Stimulated activated naive CD4-positive, alpha-beta T cell treated with Interleukin-2 at 50 U/mL for 16 hours (primary cell): ENCODE measurements around the gene KATNB1.
"Not testable (repeated sequence)": the region's sequence is repeated elsewhere in the genome, so short reads cannot be mapped to it uniquely, and the experiment has no call there.

Experiments
- DNase-seq: peaks from one replicate; lab custom pipeline; 2025; lab: John Stamatoyannopoulos, UW

Gene KATNB1

DNA sequence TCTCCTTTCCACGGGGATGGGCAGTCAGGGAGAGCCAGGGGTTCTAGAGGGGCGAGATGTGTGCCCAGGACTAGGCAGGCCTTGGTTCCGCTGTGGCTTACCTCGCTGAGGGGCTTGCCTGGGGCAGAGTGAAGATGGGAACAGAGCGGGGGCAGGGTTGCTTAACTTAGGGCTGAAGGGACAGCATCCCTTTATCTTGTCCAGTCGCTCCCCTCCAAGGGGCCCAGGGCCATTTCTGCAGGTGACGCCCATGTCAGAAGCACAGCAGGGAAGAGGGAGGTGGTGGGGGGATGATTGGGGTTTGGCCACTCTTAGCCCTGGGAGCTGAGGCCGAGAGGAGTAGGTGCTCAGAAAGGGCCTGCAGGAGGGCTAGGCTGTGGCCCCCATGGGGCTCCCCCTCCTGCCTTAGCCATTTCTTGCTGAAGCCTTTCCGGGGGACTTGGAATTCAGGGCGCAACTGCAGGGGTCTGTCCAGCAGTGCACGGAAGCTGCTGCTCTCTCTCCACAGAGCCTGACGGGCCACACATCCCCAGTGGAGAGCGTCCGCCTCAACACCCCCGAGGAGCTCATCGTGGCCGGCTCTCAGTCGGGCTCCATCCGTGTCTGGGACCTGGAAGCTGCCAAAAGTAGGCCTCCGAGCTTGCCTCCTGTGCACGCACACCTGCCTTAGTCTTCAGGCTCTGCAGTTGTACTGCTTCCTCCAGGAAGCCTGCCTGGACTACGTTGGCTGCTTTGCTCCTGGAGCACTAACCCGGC lies 8.5 kb downstream of the KATNB1 start:
- no peak for DNase-seq

DNA sequence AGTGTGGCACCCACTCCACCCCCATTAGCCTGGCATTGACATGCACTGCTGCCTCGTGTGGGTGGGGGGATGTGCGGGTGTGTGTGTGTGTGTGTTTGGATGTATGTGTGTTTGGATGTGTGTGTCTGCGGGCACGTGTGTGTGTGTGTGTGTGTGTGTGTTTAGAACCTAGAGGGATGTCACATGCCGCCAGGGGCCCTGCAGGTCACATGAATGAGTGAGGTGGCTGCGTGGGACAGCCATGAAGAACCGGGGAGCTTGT lies 9.0 kb downstream of the KATNB1 start:
- DNase-seq: no peak

DNA sequence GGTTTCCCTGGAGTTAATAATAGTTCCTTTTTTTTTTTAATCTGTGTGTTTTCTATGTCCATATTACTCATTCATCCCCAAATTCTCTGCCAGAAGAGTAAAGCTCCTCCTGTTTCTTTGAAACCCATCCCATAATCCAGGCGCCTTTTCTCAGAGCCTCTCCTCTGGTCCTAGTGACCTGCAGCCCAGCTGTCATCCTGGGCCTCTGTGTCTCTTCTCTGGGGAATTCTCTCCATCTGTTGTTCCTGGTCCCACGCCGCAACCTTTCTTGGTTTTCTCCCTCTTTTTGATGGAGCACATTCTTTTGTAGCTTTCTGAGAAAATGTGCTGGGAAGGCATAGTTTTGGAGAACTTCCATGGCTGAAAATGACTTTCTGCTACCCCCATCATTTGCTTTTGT lies 10.2 kb downstream of the KATNB1 start:
- no peak for DNase-seq

GRCh38 chr16:57746316-57746715 lies 10.7 kb downstream of the KATNB1 start:
- not testable (repeated sequence) for DNase-seq

DNA sequence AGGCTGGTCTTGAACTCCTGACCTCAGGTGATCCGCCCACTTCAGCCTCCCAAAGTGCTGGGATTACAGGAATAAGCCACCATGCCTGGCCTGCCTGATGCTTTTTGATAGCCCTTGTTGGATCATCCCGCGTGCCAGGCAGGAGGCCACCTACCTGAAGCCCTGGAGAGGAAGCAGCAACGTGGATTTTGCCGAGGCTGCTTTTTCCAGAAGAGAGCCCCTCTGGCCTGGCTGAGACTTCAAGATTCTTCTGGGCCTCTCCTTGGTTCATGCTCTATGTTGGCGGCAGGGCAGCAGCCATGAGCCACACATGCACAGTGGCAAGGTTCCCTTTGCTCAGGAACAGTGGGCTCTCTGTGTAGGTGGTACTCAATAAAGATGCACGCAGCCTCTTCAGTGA lies 11.5 kb downstream of the KATNB1 start:
- DNase-seq: no peak

DNA sequence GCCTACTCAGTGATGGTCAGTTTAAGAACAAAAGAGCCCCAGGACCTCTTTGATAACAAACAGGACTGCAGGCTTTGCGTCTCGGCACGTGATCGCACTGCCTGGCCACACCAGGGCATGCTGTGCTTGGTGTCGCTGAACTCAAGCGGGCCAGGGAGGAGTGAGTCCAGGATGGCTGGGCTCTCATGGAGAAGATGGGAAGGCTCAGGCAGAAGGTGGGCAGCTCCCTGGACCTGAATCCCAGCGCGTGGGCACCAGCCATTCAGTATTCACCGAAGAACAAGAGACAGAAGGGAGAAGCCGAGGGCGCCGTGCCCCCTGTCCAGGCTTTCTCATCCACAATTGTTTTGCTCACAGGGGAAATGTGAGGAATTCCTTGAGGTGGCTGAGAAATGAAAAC lies 11.9 kb downstream of the KATNB1 start:
- DNase-seq: no peak

DNA sequence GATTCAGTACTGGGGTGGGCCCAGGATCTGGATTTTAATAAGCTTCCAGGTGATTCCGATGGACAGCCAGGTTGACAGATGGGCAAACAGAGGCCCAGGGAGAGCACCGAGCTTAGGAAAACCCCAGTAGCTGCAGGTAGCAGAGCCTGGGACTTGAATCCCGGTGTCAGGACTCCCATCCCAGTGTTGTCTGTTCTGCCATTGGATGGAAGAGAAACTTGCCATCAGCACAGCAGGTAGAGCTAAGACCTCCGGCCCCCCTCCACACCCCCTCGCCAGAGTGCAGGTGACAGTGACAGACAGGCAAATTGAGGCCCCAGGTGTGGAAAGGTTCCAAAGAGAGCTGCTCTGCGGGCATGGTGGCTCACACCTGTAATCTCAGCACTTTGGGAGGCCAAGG lies 12.4 kb downstream of the KATNB1 start:
- DNase-seq: no peak

GRCh38 chr16:57748596-57748995 lies 13.0 kb downstream of the KATNB1 start:
- no peak for DNase-seq

DNA sequence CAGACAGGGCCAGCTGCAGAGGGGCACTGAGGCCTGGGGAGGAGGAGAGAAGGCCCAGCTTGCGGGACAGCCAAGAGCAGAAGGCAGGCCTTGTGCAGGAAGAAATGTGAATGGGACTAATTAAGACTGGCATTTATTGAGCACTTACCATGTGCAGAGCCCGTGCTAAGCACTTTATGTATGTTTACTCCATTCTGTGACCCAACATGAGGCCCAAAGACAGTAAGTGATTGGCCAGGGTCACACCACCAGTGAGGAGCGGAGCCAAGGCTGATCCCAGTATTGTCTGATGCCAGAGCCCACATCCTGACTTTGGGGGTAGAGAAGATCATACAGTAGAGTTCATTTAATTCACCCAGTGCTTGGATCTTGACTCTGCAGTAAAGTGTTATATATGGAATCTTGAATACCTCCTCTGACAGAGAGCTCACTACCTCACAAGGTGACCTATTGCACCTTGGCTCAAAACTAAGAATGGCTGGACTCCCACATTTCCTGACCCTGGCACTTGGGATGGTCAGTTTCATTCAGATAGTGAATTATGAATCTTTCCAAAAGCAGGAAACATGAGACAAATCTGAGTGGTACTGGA lies 13.6 kb downstream of the KATNB1 start:
- DNase-seq: no peak

DNA sequence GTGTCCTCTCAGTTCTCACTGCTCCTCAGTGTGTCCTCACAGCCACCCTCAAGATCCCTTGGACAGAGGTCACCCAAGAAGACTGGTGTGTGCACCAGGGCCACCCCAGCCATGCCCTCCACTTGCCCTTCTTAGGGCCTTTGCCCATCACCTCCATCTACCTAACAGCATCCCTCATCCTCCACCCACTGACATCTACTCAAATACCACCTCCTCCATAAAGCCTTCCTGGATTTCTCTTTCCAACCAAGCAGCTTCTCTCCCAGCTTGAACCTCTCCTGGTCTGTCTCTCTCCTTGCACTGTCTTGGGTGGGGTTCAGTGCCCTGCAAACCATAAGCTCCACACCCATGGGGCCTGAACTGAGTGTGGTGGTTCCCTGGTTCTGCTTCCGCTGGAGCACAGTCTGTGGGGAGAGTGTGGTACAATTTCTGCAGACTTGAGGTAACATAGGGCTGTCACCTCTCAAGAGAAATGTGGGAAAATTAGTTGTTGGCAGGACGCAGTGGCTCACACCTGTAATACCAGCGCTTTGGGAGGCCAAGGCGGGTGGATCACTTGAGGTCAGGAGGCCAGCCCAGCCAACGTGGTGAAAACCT lies 14.4 kb downstream of the KATNB1 start:
- no peak for DNase-seq

- no peak for DNase-seq
These were observed 15.4 kb downstream of the KATNB1 start for GRCh38 chr16:57750796-57751538.

DNA sequence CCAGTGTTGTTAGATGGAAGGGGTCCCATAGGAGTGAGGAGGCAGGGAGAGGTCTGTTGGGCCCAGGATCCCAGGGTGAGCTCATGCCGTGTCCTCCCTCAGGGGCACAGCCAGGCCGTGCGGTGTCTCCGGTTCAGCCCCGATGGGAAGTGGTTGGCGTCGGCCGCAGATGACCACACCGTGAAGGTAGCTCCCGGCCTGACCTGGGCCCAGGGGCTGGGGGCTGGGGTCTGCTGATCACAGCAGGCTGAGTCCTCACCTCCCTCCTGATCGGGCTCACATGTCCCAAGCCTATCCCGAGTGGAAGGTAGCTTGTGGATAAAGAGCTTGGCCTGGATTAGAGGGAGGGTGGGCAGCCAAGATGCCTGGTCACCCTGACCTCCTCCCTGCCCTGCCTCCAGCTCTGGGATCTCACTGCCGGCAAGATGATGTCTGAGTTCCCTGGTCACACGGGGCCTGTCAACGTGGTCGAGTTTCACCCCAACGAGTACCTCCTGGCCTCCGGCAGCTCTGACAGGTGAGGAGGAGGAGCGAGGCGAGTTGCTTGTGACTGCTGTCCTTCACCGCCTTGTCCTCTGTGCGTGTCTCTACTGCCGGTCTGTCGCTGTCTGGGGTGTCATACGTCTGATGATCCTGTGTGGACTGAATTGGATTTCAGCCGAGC lies 16.1 kb downstream of the KATNB1 start:
- no peak for DNase-seq

DNA sequence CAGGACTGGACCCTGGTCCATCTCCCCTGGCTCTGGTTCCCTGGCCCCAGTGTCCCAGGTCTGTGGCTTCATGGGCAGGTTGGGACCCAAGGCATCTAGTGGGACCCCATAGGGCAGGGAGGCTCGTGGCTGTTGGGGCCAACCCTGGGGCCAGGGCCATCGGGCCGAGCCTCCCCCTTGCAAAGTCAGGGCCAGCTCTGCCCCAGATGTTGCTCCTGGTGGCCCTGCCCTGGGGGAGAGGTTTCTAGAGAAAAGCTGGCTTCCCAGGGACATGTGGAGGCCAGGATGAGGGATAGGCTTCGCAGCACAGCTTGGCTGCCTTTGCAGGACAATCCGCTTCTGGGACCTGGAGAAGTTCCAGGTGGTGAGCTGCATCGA lies 16.6 kb downstream of the KATNB1 start:
- DNase-seq: no peak

DNA sequence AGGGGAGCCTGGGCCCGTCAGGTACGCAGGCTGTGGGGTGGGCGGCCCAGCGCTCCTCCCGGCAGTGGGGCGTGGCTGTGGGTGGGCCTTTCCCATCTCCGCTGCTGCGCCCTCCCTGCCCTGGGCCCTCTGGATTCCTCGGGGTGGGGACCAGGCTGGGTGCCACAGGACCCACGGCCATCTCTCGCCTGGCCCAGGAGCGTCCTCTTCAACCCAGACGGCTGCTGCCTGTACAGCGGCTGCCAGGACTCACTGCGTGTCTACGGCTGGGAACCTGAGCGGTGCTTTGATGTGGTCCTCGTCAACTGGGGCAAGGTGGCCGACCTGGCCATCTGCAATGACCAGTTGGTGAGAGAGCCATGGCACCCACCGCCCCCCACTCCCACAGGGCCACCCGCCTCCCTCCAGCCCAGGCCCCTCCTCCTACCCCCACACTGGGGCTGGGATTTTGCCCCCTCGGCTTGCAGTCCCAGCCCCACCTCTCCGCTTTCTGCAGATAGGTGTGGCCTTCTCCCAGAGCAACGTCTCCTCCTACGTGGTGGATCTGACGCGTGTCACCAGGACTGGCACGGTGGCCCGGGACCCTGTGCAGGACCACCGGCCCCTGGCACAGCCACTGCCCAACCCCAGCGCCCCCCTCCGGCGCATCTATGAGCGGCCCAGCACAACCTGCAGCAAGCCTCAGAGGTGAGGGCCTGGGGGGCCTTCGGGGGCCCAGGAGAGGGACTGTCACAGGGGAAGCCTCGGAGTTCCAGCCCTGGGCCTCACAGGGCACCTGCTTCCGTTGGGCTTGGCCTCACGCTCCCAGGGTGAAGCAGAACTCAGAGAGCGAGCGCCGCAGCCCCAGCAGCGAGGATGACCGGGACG lies 17.2 kb downstream of the KATNB1 start:
- DNase-seq: no peak

GRCh38 chr16:57753448-57754353 lies 18.1 kb downstream of the KATNB1 start:
- DNase-seq: no peak

DNA sequence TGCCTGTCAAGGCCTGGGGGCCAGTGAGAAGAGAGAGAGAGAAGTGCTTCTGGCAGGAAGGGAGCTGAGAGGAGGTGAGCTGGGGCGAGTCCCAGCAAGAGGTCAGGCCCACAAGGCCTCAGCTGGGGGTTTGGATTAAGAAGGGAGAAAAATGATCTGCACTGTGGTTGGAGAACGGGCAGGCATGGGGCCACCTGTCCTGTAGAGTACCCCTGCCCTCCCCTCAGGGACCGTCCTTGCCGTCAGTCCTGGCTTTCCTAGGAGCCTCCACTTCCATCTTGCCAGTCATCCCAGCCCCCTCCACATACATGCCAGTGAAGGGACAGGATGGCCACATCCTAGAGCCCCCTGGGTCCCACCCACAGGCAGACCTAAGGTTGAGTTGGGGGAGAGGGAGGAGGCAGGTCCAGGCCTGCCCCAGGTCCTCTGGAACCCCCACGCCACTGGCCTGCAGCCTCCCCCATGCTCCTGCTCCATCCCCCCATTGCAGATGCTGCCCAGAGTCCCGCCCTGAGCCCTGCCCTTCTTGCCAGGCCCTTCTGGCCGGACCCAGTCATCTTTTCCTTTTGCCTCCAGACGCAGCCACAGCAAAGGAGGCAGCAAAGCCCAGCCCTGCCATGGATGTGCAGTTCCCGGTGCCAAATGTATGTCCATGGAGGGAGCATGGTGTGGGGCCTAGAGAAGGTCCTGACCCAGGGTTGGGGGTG lies 18.9 kb downstream of the KATNB1 start:
- DNase-seq: no peak

DNA sequence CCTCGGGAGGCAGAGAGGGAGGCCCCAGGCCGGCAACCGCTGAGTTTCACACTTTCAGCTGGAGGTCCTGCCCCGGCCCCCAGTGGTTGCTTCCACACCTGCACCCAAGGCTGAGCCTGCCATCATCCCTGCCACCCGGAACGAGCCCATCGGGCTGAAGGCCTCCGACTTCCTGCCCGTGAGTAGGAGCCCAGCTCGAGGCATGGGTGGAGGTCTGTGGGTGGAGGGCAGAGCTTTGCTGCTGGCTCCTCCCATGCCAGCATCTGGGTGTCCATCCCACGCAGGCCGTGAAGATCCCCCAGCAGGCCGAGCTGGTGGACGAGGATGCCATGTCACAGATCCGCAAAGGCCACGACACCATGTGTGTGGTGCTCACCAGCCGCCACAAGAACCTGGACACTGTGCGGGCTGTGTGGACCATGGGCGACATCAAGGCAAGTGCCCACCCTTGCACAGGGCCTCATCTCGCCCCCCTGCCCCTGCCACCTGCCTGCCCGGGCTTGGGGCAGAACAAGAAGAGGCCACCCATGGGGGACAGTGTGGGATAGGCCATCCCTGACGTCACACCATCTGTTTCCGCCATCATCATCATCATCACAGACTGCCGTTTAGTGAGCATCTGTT lies 19.6 kb downstream of the KATNB1 start:
- no peak for DNase-seq

DNA sequence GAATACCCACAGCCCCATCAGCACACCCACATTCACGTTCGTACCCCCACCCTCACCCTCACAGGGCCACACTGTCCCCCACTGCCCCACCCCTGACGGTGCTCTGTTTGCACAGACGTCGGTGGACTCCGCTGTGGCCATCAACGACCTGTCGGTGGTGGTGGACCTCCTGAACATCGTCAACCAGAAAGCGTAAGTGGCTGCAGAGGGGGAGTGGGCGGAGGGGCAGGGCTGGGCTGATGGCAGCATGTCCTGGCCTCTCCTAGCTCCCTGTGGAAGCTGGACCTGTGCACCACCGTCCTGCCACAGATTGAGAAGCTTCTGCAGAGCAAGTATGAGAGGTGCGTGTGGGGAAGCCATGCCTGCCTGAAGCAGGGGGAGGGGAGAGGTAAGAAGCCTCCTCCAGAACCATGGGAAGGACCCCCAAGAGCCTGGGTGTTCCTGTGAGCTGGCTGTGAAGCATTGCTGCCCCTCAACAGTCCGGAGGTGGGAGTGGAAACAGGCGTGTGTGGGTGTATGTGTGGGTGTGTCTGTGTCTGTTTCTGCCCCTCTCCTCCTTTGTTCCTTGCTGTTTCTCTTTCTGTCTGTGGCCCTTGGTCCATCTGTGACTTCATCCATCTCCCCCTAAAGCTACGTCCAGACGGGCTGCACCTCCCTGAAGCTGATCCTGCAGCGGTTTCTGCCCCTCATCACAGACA lies 20.3 kb downstream of the KATNB1 start:
- no peak for DNase-seq
